GM12865 (cell line): Measurements from ENCODE around the gene APLNR.

Experiments
- DNase-seq: peaks from one replicate; pipeline ENCODE4 v3.0.0; 2010; ENCODE audit warnings: low read depth
- H3K4me3 ChIP-seq: 2 replicates; pipeline ENCODE4 v1.5.1; 2011; ENCODE audit warnings: mild to moderate bottlenecking, low read depth, low read length, control low read depth
- TF ChIP-seq, protein P1 (sequence below): IDR thresholded peaks from 2 replicates; pipeline ENCODE4 v1.5.1; 2011; ENCODE audit warnings: low read length, control low read depth, low read depth, inconsistent platforms; ENCODE audit not compliant: insufficient read depth; ENCODE audit errors: missing control alignments

Gene APLNR

DNA sequence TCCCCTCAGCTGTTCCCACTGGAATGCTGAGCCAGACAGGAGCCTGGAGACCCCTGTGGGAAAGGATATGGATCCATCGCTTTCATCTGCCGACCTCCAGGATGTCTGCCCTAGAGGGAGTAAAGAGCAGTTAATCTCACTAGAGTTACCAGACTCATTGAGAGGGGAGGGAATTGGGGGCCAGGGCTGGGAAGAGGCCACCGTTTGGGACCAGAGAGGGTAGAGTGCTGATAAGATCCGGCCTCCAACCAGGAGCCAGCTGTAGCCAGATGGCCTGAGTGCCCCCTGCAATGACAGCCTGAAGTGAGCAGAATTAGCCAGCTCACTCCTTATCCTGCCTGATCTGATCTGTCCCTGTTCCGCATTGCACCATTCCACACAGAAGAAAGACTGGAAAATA, 3.7 kb upstream of the APLNR start:
- DNase-seq, result no peak
- TF ChIP-seq, protein P1, sequence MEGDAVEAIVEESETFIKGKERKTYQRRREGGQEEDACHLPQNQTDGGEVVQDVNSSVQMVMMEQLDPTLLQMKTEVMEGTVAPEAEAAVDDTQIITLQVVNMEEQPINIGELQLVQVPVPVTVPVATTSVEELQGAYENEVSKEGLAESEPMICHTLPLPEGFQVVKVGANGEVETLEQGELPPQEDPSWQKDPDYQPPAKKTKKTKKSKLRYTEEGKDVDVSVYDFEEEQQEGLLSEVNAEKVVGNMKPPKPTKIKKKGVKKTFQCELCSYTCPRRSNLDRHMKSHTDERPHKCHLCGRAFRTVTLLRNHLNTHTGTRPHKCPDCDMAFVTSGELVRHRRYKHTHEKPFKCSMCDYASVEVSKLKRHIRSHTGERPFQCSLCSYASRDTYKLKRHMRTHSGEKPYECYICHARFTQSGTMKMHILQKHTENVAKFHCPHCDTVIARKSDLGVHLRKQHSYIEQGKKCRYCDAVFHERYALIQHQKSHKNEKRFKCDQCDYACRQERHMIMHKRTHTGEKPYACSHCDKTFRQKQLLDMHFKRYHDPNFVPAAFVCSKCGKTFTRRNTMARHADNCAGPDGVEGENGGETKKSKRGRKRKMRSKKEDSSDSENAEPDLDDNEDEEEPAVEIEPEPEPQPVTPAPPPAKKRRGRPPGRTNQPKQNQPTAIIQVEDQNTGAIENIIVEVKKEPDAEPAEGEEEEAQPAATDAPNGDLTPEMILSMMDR, result no peak
- no peak overlapping the region for H3K4me3 ChIP-seq

DNA sequence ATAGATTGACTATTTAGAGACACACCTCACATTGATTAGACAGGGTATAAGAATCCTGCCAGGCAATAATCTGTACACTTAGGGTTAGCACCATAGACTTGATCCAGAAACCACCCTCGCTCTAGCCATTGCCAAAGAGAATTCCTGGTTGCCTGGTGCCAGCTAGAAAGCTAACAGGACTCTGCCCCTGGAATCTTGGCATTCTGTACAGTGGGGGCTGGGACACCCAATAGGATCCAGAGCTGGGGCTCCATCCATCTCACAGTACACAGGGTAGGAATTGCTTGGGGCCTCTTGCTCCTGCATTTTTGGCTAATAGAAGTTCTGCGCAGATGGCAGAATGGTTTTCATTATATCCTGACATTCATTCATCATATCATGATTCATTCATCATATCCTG, 3.0 kb upstream of the APLNR start:
- no peak for DNase-seq
- TF ChIP-seq, protein P1, result no peak
- no peak overlapping the region for H3K4me3 ChIP-seq

DNA sequence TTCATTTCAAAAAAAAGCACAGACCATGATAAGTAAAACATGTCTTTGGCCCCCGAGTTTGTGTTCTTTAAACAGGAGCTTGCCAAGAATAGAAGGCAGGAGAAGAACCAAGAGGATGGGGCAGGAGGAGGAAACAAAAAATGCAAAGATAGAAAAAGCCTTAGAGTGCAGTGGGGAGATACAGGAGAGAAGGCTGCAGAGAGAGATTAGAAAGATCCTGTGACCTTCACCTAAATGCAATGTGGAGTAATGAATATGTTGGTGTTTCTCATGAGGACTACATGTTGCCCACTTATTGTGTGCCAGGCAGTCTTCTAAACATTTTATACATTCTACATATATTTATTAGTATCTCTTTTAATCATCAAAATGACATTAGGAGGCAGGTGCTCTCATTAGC, 2.3 kb upstream of the APLNR start:
- H3K4me3 ChIP-seq, result no peak overlapping the region
- no peak for DNase-seq
- TF ChIP-seq, protein P1, result no peak

DNA sequence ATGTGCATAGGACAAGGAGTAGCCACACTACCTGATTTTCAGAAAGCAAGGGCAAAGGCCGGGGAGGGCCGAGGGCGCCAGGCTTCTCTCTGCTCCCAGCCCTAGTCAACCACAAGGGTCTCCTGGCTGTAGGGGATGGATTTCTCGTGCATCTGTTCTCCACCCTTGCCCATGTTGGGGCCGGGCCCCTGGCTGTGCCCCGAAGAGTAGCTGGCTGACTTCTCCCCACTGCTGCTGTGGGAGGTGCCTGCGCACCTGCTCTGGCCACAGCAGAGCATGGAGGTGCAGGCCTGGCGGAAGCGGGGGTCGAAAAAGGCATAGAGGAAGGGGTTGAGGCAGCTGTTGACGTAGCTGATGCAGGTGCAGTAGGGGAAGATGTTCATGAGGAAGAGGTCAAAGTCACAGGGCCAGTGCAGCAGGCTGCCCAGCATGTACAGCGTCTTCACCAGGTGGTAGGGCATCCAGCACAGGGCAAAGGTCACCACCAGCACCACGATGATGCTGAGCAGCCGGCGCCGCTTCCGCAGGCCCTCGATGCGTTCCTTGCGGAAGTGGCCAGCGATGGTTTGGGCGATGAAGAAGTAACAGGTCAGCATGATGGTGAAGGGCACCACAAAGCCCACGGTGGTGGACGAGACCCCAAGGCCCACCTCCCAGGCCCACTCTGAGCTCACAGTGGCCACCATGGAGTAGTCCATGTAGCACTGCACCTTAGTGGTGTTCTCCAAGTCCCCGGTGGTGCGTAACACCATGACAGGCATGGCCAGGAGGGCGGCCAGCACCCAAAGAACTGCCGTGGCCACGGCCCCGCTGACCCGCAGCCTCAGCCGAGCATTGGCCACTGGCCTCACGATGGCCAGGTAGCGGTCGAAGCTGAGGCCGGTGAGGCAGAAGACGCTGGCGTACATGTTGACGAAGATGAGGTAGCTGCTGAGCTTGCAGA, 1.0 kb downstream of the APLNR start:
- TF ChIP-seq, protein P1, result no peak
- no peak overlapping the region for H3K4me3 ChIP-seq
- DNase-seq, result no peak

DNA sequence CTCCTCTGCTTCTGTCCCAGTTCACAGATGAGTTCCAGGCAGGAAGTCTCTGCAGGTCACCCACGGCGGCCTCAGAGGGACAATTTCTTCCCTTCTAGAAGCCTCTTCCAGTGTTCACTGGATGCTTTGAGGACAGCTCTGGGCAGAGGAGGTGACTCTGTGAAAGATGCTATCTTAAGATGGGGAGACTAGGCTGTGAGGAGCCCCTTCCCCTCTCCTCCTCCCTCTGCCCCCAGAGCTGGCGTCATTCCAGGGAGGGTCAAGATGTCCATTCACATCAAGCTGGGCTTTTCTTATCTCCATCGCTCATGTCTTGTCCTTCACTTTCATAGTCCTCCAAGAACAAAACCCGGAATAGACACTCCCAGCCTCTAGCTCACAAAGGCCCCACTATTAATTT, 3.3 kb downstream of the APLNR start:
- no peak for DNase-seq
- TF ChIP-seq, protein P1, result no peak
- H3K4me3 ChIP-seq, result no peak overlapping the region

DNA sequence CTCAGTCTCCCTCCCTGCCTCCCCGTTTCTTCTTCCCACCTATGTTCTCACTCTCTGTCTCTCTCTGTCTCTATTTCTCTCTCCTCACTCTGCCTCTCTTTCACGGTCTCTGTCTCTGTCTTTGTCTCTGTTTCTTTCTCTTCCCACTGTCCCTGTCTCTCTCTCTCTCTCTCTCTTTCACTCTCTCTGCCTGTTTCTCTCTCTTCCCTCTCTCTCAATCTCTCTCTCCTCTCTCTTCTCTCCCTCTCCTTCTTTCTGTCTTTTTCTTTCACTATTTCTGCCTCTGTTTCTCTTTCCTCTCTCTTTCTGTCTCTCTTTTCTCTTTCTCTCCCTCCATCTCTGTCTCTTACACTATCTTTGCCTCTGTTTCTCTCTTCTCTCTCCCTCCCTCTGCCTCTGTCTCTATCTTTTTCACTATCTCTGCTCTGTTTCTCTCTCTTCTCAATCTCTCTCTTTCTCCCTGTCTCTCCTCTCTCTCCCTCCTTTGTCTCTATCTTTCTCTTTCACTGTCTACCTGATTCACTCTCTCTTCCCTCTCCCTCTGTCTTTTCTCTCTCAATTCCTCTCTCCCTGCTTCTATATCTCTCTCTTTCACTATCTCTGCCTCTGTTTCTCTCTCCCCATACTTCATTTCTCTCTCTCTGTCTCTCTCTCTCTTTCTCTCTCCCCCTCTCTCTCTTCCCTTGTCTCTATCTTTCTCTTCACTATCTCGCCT, 5.4 kb downstream of the APLNR start:
- H3K4me3 ChIP-seq, result no peak overlapping the region

More for the DNA sequence above, 5.4 kb downstream of the APLNR start:
- DNase-seq, result no peak
- TF ChIP-seq, protein P1, result no peak
